CD14-positive monocyte (primary cell): ENCODE results near the gene CIPC. TPM values are rescaled to one million over a fixed set of nuclear protein-coding genes. Genes with fewer than 3 reads are reported as not detected.

ENCODE experiments used
- DNase-seq, 3 donors: peaks; one replicate each; pipeline ENCODE4 v3.0.0-alpha.2; 2011 to 2022
- H2AFZ ChIP-seq: 2 replicates; pipeline ENCODE4 v1.6.0; 2012; ENCODE audit warnings: mild to moderate bottlenecking, low read depth, low read length, inconsistent platforms; ENCODE audit not compliant: insufficient read depth, poor library complexity, severe bottlenecking
- H3K27ac ChIP-seq, 2 donors: 1 replicate in 1 of 2; 2 replicates in 1 of 2; pipeline ENCODE4 v1.5.1; 2012 to 2013; ENCODE audit warnings: low read length in 2 of 2, control low read depth in 1 of 2, inconsistent platforms in 1 of 2, low read depth in 1 of 2, mild to moderate bottlenecking in 1 of 2
- H3K27me3 ChIP-seq, 2 donors: one replicate each; pipeline versions ENCODE4 v1.6.0 to v1.6.1; 2011 to 2013; ENCODE audit warnings: low read length in 2 of 2; ENCODE audit not compliant: control insufficient read depth in 2 of 2, insufficient read depth in 2 of 2
- H3K36me3 ChIP-seq, 2 donors: replicated peaks in 1 of 2; 1 replicate in 1 of 2; 2 replicates in 1 of 2; pipeline versions ENCODE4 v1.5.1 to v1.6.1; 2012 to 2013; ENCODE audit warnings: low read length in 2 of 2, control low read depth in 1 of 2, inconsistent platforms in 1 of 2, mild to moderate bottlenecking in 1 of 2; ENCODE audit not compliant: insufficient read depth in 2 of 2, control insufficient read depth in 1 of 2
- H3K4me1 ChIP-seq, 2 donors: 1 replicate in 1 of 2; 2 replicates in 1 of 2; pipeline versions ENCODE4 v1.5.1 to v1.6.1; 2012 to 2013; ENCODE audit warnings: low read length in 2 of 2, control low read depth in 1 of 2, inconsistent platforms in 1 of 2, mild to moderate bottlenecking in 1 of 2, moderate library complexity in 1 of 2; ENCODE audit not compliant: insufficient read depth in 2 of 2, control insufficient read depth in 1 of 2
- H3K4me2 ChIP-seq: replicated peaks from 2 replicates; pipeline ENCODE3; 2012; ENCODE audit warnings: low read length, moderate library complexity, mild to moderate bottlenecking; ENCODE audit not compliant: poor library complexity, severe bottlenecking; ENCODE audit errors: extremely low read depth
- H3K4me3 ChIP-seq, 3 experiments: fragments of 200-600 bp in 1 of 3; sonication (generic) in 1 of 3; replicated peaks in 1 of 3; 1 replicate in 2 of 3; 2 replicates in 1 of 3; pipeline ENCODE4 v1.5.1; 2011 to 2013; ENCODE audit warnings: low read length in 3 of 3, mild to moderate bottlenecking in 3 of 3, control low read depth in 2 of 3, low read depth in 2 of 3, inconsistent platforms in 1 of 3, moderate library complexity in 1 of 3
- H3K79me2 ChIP-seq: 2 replicates; pipeline ENCODE4 v1.6.0; 2012; ENCODE audit warnings: mild to moderate bottlenecking, control low read depth, inconsistent platforms, low read length, moderate library complexity; ENCODE audit not compliant: insufficient read depth
- H3K9ac ChIP-seq: 2 replicates; pipeline ENCODE4 v1.6.0; 2017; ENCODE audit warnings: low read length, mild to moderate bottlenecking; ENCODE audit not compliant: insufficient read depth, poor library complexity, severe bottlenecking
- H3K9me3 ChIP-seq, 2 donors: replicated peaks in 1 of 2; 1 replicate in 1 of 2; 2 replicates in 1 of 2; pipeline versions ENCODE4 v1.5.1 to v1.6.1; 2012 to 2013; ENCODE audit warnings: low read length in 2 of 2, control low read depth in 1 of 2; ENCODE audit not compliant: control insufficient read depth in 1 of 2, insufficient read depth in 1 of 2
- H4K20me1 ChIP-seq: 2 replicates; pipeline ENCODE4 v1.6.0; 2012; ENCODE audit warnings: mild to moderate bottlenecking, low read length, control low read depth, moderate library complexity; ENCODE audit not compliant: insufficient read depth
- H3K27ac Mint-ChIP-seq, 7 donors: one replicate each; pipeline ENCODE4 v1.8.0; 2020; ENCODE audit warnings: mild to moderate bottlenecking in 7 of 7, mixed read lengths in 7 of 7, moderate library complexity in 6 of 7, inconsistent platforms in 2 of 7
- H3K27me3 Mint-ChIP-seq, 3 donors: one replicate each; pipeline ENCODE4 v1.8.0; 2021 to 2022; ENCODE audit warnings: low read depth in 3 of 3, mild to moderate bottlenecking in 3 of 3, mixed read lengths in 3 of 3, moderate library complexity in 3 of 3, inconsistent platforms in 1 of 3
- H3K36me3 Mint-ChIP-seq, 2 donors: one replicate each; pipeline ENCODE4 v1.8.0; 2020; ENCODE audit warnings: mixed read lengths in 2 of 2, inconsistent platforms in 1 of 2, mild to moderate bottlenecking in 1 of 2
- H3K4me1 Mint-ChIP-seq: one replicate; pipeline ENCODE4 v1.8.0; 2020; ENCODE audit warnings: mild to moderate bottlenecking, mixed read lengths
- H3K4me3 Mint-ChIP-seq, 2 donors: one replicate each; pipeline ENCODE4 v1.8.0; 2020; ENCODE audit warnings: mild to moderate bottlenecking in 2 of 2, mixed read lengths in 2 of 2, moderate library complexity in 1 of 2
- H3K9me3 Mint-ChIP-seq, 7 donors: one replicate each; pipeline ENCODE4 v1.8.0; 2020 to 2022; ENCODE audit warnings: mixed read lengths in 7 of 7, mild to moderate bottlenecking in 6 of 7, moderate library complexity in 6 of 7, inconsistent platforms in 2 of 7
- WGBS: methylation state at CpG from one replicate; pipeline ENCODE4 v1.1.5; 2013; ENCODE audit warnings: missing lambda C conversion rate; ENCODE audit not compliant: insufficient coverage; 5-methylcytosine and 5-hydroxymethylcytosine counted together
- intact Hi-C, 2 donors: fragments of 100-400 bp; cut with micrococcal nuclease; formaldehyde crosslinking; loops; one replicate each; pipeline versions ENCODE4 v1.15.0 to v1.15.1; 2023
- polyA plus RNA-seq, 3 donors: library from polyadenylated mRNA; depleted of rRNA in 1 of 3; unstranded in 2 of 3; stranded (reverse) in 1 of 3; fragments of 300-500 nt in 2 of 3; fragments of >200 nt in 1 of 3; fragmentation: Illumina TruSeq in 2 of 3; gene quantifications; 1 replicate in 2 of 3; 2 replicates in 1 of 3; pipeline ENCODE4 v1.2.3, GENCODE V29; 2012 to 2021
- TF ChIP-seq, protein P1 (sequence below): fragments of 200-600 bp; IDR thresholded peaks from one replicate; pipeline ENCODE4 v1.8.0; 2022; ENCODE audit warnings: antibody characterized with exemption, mild to moderate bottlenecking

The CIPC gene
- polyA plus RNA-seq, 3 donors = 4.4 to 11.2 (median 7.0) TPM

DNA sequence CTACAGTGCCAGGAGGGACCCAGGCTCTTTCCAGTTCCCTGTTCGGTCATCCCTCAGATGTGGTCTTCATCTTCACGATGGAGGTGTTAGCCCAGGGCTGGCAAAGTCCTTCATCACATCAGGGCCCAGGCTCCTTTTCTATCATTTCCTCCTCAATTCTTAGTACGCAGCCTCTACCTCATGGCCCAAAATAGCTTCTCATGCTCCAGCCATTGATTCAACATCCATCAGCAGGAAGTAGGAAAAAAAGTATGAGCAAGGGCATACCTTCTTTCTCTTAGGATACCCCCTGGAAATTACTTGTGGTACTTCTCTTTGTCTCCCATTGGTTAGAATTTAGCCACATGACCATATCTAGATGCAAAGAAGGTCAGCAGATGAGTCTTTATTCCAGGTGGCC, 55.7 kb downstream of the CIPC start:
- Histone ChIP-seq H3K4me2 (no peak overlapping the region), H3K36me3 (no peaks in the 10 kb centered on the region), H3K4me1 (no peaks in the 10 kb centered on the region), H3K9ac (no peak overlapping the region), H3K27ac (no peak overlapping the region), H3K4me3 (no peak overlapping the region), H4K20me1 (no peaks in the 10 kb centered on the region), H2AFZ (no peak overlapping the region), H3K79me2 (no peaks in the 10 kb centered on the region), H3K9me3 (no peaks in the 10 kb centered on the region), H3K27me3 (peaks cover 0 to 12% of the 10 kb centered on the region in 2 donors)
- Mint-ChIP-seq H3K36me3 (no peaks in the 10 kb centered on the region), H3K4me1 (peaks cover 2% of the 10 kb centered on the region), H3K4me3 (no peak overlapping the region), H3K9me3 (peaks cover 0 to 3% (median 0%) of the 10 kb centered on the region in 7 donors), H3K27me3 (peaks cover 17 to 30% (median 23%) of the 10 kb centered on the region in 3 donors), H3K27ac (no peak overlapping the region)
- intact Hi-C loops = loop anchor here (2.0 to 10.0 kb wide), 3 partner anchors 157 to 401 kb away; no protein-coding TSS in a partner anchor
- 94% methylated on average over 2 of the region's 3 CpGs for WGBS
- TF ChIP-seq, protein P1, sequence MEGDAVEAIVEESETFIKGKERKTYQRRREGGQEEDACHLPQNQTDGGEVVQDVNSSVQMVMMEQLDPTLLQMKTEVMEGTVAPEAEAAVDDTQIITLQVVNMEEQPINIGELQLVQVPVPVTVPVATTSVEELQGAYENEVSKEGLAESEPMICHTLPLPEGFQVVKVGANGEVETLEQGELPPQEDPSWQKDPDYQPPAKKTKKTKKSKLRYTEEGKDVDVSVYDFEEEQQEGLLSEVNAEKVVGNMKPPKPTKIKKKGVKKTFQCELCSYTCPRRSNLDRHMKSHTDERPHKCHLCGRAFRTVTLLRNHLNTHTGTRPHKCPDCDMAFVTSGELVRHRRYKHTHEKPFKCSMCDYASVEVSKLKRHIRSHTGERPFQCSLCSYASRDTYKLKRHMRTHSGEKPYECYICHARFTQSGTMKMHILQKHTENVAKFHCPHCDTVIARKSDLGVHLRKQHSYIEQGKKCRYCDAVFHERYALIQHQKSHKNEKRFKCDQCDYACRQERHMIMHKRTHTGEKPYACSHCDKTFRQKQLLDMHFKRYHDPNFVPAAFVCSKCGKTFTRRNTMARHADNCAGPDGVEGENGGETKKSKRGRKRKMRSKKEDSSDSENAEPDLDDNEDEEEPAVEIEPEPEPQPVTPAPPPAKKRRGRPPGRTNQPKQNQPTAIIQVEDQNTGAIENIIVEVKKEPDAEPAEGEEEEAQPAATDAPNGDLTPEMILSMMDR = no peak
- DNase-seq = no peak

DNA sequence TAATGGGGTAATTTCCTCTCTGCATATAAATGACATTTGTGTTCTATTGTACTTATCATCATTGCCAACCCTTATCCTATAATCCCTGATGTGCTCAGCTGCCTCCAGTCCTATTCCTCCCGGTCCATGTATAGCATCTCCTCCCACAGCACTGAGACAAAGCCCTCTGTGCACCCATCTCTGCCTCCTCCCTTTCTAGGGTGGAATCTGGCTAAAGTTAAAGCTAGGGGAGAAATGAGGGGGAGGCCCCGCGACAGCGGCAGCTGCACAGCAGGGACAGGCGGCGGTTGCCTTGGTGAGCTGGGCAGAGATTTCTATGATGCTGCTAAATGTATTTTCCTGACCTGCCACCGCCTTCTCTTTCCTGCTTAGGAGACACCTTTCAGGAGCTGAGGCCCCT, 56.4 kb downstream of the CIPC start:
- no peaks in the 10 kb centered on the region for H3K36me3 Mint-ChIP-seq

More for the DNA sequence above, 56.4 kb downstream of the CIPC start:
- H2AFZ ChIP-seq = no peak overlapping the region
- peaks cover 0 to 15% of the 10 kb centered on the region in 2 donors for H3K27me3 ChIP-seq
- Mint-ChIP-seq H3K4me1 (peaks cover 2% of the 10 kb centered on the region), H3K4me3 (no peak overlapping the region), H3K27ac (peak overlapping the region in 1 of 7 donors; percentile 5), H3K27me3 (peaks cover 18 to 30% (median 24%) of the 10 kb centered on the region in 3 donors), H3K9me3 (peaks cover 0 to 3% (median 0%) of the 10 kb centered on the region in 7 donors)
- H3K4me3 ChIP-seq = no peak overlapping the region
- no peaks in the 10 kb centered on the region for H3K4me1 ChIP-seq
- no peaks in the 10 kb centered on the region for H4K20me1 ChIP-seq
- no peak overlapping the region for H3K9ac ChIP-seq
- WGBS = no CpG with 5 or more reads among the region's 7 CpGs
- TF ChIP-seq, protein P1 = no peak
- intact Hi-C loops = loop anchor here (2.0 to 10.0 kb wide), 3 partner anchors 156 to 400 kb away; no protein-coding TSS in a partner anchor
- DNase-seq = no peak
- H3K79me2 ChIP-seq = no peaks in the 10 kb centered on the region
- no peaks in the 10 kb centered on the region for H3K36me3 ChIP-seq
- no peak overlapping the region for H3K27ac ChIP-seq
- no peaks in the 10 kb centered on the region for H3K9me3 ChIP-seq
- no peak overlapping the region for H3K4me2 ChIP-seq
